ENCODE measurements around the gene ELFN1. TPM values are rescaled to one million over a fixed set of nuclear protein-coding genes. Genes with fewer than 3 reads are reported as not detected.

Gene ELFN1
- total and polyA plus RNA-seq, 2 donors (not counting 3 experiments of a cell fraction or from before 2014, with no cell fraction given): 0.37 to 1.0 TPM

DNA sequence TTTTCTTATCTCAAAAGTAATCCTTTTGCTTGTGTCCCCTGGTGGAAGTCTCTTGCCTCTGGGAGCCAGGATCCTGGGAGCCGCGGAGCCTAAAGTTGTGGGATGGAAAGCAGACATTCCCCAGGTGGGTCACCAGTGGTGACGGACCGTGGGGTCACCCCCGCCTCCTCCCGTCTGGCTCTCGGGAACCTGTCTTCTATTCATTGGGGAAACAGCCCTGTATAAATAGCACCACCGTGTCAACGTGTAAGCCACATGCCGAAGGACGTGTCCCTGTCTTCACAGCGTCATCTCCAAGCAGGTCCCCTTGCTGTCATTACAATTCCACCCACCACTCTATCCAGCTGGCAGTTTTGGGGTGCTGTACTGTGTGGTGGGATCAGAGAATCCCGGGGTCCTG, 87.5 kb downstream of the ELFN1 start:
- H3K9me1 ChIP-seq (replicated peaks; ENCODE audit: control insufficient read depth, extremely low read depth, insufficient read depth, low read length): no peaks in the 10 kb centered on the region
- POLR2A ChIA-PET: no interaction called here
- FAIRE-seq: no peak
- DNase-seq (ENCODE audit: low read depth, low spot score): no peak
- dilution Hi-C loops (cut with MboI; ENCODE audit: extremely low pct_ligation_motif_present, low sequenced_read_pairs): no loop called here
- no peak overlapping the region for H3K4me2 ChIP-seq (ENCODE audit: insufficient read depth, low read length)
- intact Hi-C loops (cut with micrococcal nuclease): loop anchor here (5.0 kb wide), 1 partner anchor 180 kb away; no protein-coding TSS in a partner anchor
- H3K79me2 ChIP-seq (ENCODE audit: control insufficient read depth, insufficient read depth, low read length): no peaks in the 10 kb centered on the region
- no peak overlapping the region for H3K4me3 ChIP-seq (replicated peaks in 1 of 3; ENCODE audit: insufficient read depth in 1 of 3, low read depth in 1 of 3, low read length in 3 of 3)
- H3K27me3 ChIP-seq (ENCODE audit: control insufficient read depth in 2 of 2, insufficient read depth in 2 of 2, low read length in 2 of 2): peaks cover 0 to 1% of the 10 kb centered on the region in 2 experiments
- H3K27ac ChIP-seq (ENCODE audit: insufficient read depth, low read depth, low read length): no peak overlapping the region
- CTCF ChIA-PET: no interaction called here
- no peaks in the 10 kb centered on the region for H3K4me1 ChIP-seq (ENCODE audit: control insufficient read depth, extremely low read depth, insufficient read depth, low read length)
- no peak overlapping the region for H2AFZ ChIP-seq (ENCODE audit: low read depth, low read length)
- no peaks in the 10 kb centered on the region for H3K36me3 ChIP-seq (ENCODE audit: control insufficient read depth in 2 of 2, extremely low read depth in 1 of 2, insufficient read depth in 2 of 2, low read length in 2 of 2)
- no peaks in the 10 kb centered on the region for H3K9me3 ChIP-seq (replicated peaks; ENCODE audit: control insufficient read depth, insufficient read depth, low read length)
- no peak overlapping the region for H3K9ac ChIP-seq (replicated peaks; ENCODE audit: extremely low read depth, insufficient read depth, low read length)
- TF ChIP-seq JUN (IDR thresholded peaks at IDR 0.05; ENCODE audit: borderline replicate concordance, insufficient read depth, insufficient read length, low read depth) (no peak), EZH2 (IDR thresholded peaks at IDR 0.05; ENCODE audit: borderline replicate concordance, low read depth, low read length, severe bottlenecking) (no peak), POLR2AphosphoS5 (IDR thresholded peaks at IDR 0.05; ENCODE audit: insufficient read depth, low read depth, low read length) (no peak), MYC (IDR thresholded peaks at IDR 0.05; ENCODE audit: low read depth, low read length) (no peak), POLR2A (IDR thresholded peaks at IDR 0.05; ENCODE audit: low read depth, low read length) (no peak)
- TF ChIP-seq, protein P1, sequence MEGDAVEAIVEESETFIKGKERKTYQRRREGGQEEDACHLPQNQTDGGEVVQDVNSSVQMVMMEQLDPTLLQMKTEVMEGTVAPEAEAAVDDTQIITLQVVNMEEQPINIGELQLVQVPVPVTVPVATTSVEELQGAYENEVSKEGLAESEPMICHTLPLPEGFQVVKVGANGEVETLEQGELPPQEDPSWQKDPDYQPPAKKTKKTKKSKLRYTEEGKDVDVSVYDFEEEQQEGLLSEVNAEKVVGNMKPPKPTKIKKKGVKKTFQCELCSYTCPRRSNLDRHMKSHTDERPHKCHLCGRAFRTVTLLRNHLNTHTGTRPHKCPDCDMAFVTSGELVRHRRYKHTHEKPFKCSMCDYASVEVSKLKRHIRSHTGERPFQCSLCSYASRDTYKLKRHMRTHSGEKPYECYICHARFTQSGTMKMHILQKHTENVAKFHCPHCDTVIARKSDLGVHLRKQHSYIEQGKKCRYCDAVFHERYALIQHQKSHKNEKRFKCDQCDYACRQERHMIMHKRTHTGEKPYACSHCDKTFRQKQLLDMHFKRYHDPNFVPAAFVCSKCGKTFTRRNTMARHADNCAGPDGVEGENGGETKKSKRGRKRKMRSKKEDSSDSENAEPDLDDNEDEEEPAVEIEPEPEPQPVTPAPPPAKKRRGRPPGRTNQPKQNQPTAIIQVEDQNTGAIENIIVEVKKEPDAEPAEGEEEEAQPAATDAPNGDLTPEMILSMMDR (IDR thresholded peaks at IDR 0.05; ENCODE audit: extremely low read depth in 1 of 2, insufficient read depth in 1 of 2, low read depth in 1 of 2, low read length in 2 of 2): no peak
- TF ChIP-seq, protein P2, sequence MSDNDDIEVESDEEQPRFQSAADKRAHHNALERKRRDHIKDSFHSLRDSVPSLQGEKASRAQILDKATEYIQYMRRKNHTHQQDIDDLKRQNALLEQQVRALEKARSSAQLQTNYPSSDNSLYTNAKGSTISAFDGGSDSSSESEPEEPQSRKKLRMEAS (IDR thresholded peaks at IDR 0.05; ENCODE audit: insufficient read depth, insufficient read length): no peak
- BruUV-seq (replicated peaks): no TSS peak
- H4K20me1 ChIP-seq (replicated peaks; ENCODE audit: control insufficient read depth, extremely low read depth, insufficient read depth, low read length): no peaks in the 10 kb centered on the region

All from endothelial cell of umbilical vein (primary cell).